Measurements from ENCODE around the gene SLC9A9.

SLC9A9 gene

DNA sequence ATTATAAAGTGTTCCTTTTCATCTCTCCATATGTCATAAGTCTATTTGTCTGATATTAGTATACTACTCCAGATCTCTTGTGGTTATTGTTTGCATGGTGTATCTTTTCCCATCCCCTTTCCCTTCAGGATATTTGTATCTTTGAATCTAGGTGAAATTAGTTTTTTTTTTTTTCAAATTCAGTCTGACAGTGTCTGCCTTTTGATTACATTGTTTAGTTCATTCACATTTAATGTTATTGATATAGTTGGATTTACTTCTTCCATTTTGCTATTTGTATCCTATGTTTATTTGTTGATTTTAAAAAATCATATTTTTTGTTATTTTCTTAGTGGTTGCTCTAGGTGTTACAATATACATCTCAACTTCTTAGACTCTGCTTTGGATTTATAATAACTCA, 445.7 kb downstream of the SLC9A9 start:
- Histone ChIP-seq H3K27ac (ENCODE audit: insufficient read depth in 1 of 2, low read depth in 1 of 2, low read length in 2 of 2, poor library complexity in 1 of 2, severe bottlenecking in 2 of 2) (no peak overlapping the region), H3K27me3 (replicated peaks in 2 of 5; ENCODE audit: control insufficient read depth in 4 of 5, insufficient read depth in 5 of 5, low read length in 4 of 5) (no peaks in the 10 kb centered on the region), H3K4me1 (ENCODE audit: control extremely low read depth in 1 of 4, control insufficient read depth in 4 of 4, insufficient read depth in 4 of 4, low read length in 3 of 4) (no peaks in the 10 kb centered on the region), H3K36me3 (ENCODE audit: control insufficient read depth in 4 of 4, insufficient read depth in 4 of 4, low read length in 3 of 4) (no peaks in the 10 kb centered on the region), H3K9me3 (ENCODE audit: control extremely low read depth in 1 of 5, control insufficient read depth in 4 of 5, insufficient read depth in 2 of 5, low read depth in 1 of 5, low read length in 4 of 5) (no peaks in the 10 kb centered on the region), H3K4me3 (ENCODE audit: control insufficient read depth in 1 of 7, extremely low read depth in 1 of 7, insufficient read depth in 4 of 7, low read depth in 2 of 7, low read length in 6 of 7) (no peak overlapping the region)
- DNase-seq: no peak
- CTCF ChIA-PET: no interaction called here
- POLR2A ChIA-PET: interaction anchor here (0.5 kb wide), 1 partner anchor 66 kb away, joined by 4 read pairs; no protein-coding TSS in a partner anchor

DNA sequence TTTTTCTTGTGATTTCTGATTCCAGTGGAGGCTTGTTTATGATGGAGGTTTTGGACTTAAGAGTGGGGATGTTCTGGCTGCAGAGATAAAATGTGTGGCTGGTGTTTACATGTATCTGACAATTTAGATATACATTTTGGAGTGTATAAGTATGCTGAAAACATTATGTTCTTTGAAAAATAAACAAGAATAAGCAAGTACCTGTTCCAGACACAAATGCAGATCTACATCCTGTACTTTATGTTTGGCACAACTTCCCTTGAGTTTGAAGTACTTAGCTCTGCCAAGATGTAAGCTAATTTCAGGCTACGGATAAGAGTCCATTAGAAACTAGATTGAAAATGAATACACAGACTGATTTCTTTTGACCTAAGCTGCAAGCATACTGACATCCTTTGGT, 451.5 kb downstream of the SLC9A9 start:
- H3K4me3 ChIP-seq (ENCODE audit: control insufficient read depth in 1 of 7, extremely low read depth in 1 of 7, insufficient read depth in 4 of 7, low read depth in 2 of 7, low read length in 6 of 7): no peak overlapping the region
- H3K4me1 ChIP-seq (ENCODE audit: control extremely low read depth in 1 of 4, control insufficient read depth in 4 of 4, insufficient read depth in 4 of 4, low read length in 3 of 4): no peaks in the 10 kb centered on the region
- peaks cover 0 to 3% (median 0%) of the 10 kb centered on the region in 5 experiments for H3K9me3 ChIP-seq (ENCODE audit: control extremely low read depth in 1 of 5, control insufficient read depth in 4 of 5, insufficient read depth in 2 of 5, low read depth in 1 of 5, low read length in 4 of 5)
- POLR2A ChIA-PET: no interaction called here
- no peaks in the 10 kb centered on the region for H3K27me3 ChIP-seq (replicated peaks in 2 of 5; ENCODE audit: control insufficient read depth in 4 of 5, insufficient read depth in 5 of 5, low read length in 4 of 5)
- H3K36me3 ChIP-seq (ENCODE audit: control insufficient read depth in 4 of 4, insufficient read depth in 4 of 4, low read length in 3 of 4): no peaks in the 10 kb centered on the region
- WGBS (ENCODE audit: insufficient coverage): 100% methylated on average over 1 of the region's 1 CpG
- DNase-seq: no peak
- CTCF ChIA-PET: no interaction called here
- H3K27ac ChIP-seq (ENCODE audit: insufficient read depth in 1 of 2, low read depth in 1 of 2, low read length in 2 of 2, poor library complexity in 1 of 2, severe bottlenecking in 2 of 2): no peak overlapping the region

DNA sequence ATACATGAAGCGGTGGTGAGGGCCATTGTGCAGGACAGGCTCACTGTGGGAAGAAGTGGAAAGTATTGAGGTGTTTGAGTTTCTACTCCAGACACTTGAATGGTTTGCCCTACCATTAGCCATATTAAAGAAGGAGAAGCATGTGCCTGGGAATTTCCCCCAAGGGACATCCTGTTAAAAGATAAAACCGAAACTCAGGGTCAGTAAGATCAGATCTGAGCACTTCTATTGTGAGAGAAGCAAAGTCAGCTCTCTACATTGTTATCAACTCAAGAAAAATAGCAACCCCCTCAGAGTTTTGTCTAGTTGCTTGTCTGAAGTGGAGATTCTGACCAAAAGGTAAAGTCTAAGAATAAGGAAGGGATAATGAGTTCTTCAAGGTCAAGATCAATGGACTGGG, 458.9 kb downstream of the SLC9A9 start:
- H3K27me3 ChIP-seq (replicated peaks in 2 of 5; ENCODE audit: control insufficient read depth in 4 of 5, insufficient read depth in 5 of 5, low read length in 4 of 5): no peaks in the 10 kb centered on the region
- no peak overlapping the region for H3K4me3 ChIP-seq (ENCODE audit: control insufficient read depth in 1 of 7, extremely low read depth in 1 of 7, insufficient read depth in 4 of 7, low read depth in 2 of 7, low read length in 6 of 7)
- no peaks in the 10 kb centered on the region for H3K4me1 ChIP-seq (ENCODE audit: control extremely low read depth in 1 of 4, control insufficient read depth in 4 of 4, insufficient read depth in 4 of 4, low read length in 3 of 4)
- POLR2A ChIA-PET: interaction anchor here (0.7 kb wide), 1 partner anchor 215 kb away, joined by 3 read pairs; no protein-coding TSS in a partner anchor
- H3K36me3 ChIP-seq (ENCODE audit: control insufficient read depth in 4 of 4, insufficient read depth in 4 of 4, low read length in 3 of 4): no peaks in the 10 kb centered on the region
- no peak overlapping the region for H3K27ac ChIP-seq (ENCODE audit: insufficient read depth in 1 of 2, low read depth in 1 of 2, low read length in 2 of 2, poor library complexity in 1 of 2, severe bottlenecking in 2 of 2)
- CTCF ChIA-PET: no interaction called here
- no peak for DNase-seq
- WGBS (ENCODE audit: insufficient coverage): 100% methylated on average over 2 of the region's 2 CpGs
- H3K9me3 ChIP-seq (ENCODE audit: control extremely low read depth in 1 of 5, control insufficient read depth in 4 of 5, insufficient read depth in 2 of 5, low read depth in 1 of 5, low read length in 4 of 5): peaks cover 0 to 5% (median 3%) of the 10 kb centered on the region in 5 experiments

DNA sequence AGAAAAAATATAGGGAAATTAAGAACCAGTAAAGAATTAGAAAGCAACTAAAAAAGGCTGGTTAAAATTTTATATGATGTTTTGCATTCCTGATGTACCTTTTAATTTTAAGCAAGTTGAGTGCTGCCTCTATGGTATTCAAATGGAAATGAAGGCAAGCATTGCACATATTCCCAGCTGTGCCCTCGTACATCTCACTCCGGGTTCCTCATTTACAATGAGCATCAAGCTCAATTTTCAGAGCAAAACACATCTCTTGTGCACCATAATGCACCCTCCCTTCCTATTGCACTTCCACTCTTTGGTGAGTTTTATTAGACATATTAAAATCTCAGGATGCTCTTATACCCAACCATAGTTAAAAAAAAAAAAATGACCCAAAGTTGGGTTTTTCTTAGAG, 460.8 kb downstream of the SLC9A9 start:
- no peaks in the 10 kb centered on the region for H3K36me3 ChIP-seq (ENCODE audit: control insufficient read depth in 4 of 4, insufficient read depth in 4 of 4, low read length in 3 of 4)
- no peak overlapping the region for H3K27ac ChIP-seq (ENCODE audit: insufficient read depth in 1 of 2, low read depth in 1 of 2, low read length in 2 of 2, poor library complexity in 1 of 2, severe bottlenecking in 2 of 2)
- no peaks in the 10 kb centered on the region for H3K4me1 ChIP-seq (ENCODE audit: control extremely low read depth in 1 of 4, control insufficient read depth in 4 of 4, insufficient read depth in 4 of 4, low read length in 3 of 4)
- DNase-seq: no peak
- CTCF ChIA-PET: no interaction called here
- H3K27me3 ChIP-seq (replicated peaks in 2 of 5; ENCODE audit: control insufficient read depth in 4 of 5, insufficient read depth in 5 of 5, low read length in 4 of 5): no peaks in the 10 kb centered on the region
- H3K4me3 ChIP-seq (ENCODE audit: control insufficient read depth in 1 of 7, extremely low read depth in 1 of 7, insufficient read depth in 4 of 7, low read depth in 2 of 7, low read length in 6 of 7): no peak overlapping the region
- peaks cover 0 to 5% (median 3%) of the 10 kb centered on the region in 5 experiments for H3K9me3 ChIP-seq (ENCODE audit: control extremely low read depth in 1 of 5, control insufficient read depth in 4 of 5, insufficient read depth in 2 of 5, low read depth in 1 of 5, low read length in 4 of 5)
- 95% methylated on average over 2 of the region's 2 CpGs for WGBS (ENCODE audit: insufficient coverage)
- POLR2A ChIA-PET: no interaction called here

DNA sequence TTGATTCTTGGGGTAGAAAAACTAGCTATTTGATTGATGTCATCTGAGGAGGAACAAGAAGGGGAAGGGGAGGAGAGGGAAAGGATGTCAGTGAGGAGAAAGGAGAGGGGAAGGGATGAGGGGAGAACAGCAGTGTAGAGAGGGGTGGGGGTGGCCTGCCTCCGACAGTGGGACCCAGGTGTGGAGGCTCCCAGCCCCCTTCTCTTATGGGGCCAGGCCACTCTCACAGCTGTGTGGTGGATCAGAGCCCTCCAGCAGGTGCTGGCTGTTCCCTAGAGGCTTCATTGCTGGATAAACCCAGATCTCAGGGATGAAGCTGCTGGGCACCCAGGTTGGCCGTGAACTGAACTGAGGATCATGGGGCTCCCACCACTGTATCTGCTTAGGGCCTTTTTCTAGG, 464.2 kb downstream of the SLC9A9 start:
- Histone ChIP-seq H3K9me3 (ENCODE audit: control extremely low read depth in 1 of 5, control insufficient read depth in 4 of 5, insufficient read depth in 2 of 5, low read depth in 1 of 5, low read length in 4 of 5) (peaks cover 0 to 3% (median 3%) of the 10 kb centered on the region in 5 experiments), H3K27ac (ENCODE audit: insufficient read depth in 1 of 2, low read depth in 1 of 2, low read length in 2 of 2, poor library complexity in 1 of 2, severe bottlenecking in 2 of 2) (no peak overlapping the region), H3K4me3 (ENCODE audit: control insufficient read depth in 1 of 7, extremely low read depth in 1 of 7, insufficient read depth in 4 of 7, low read depth in 2 of 7, low read length in 6 of 7) (no peak overlapping the region), H3K4me1 (ENCODE audit: control extremely low read depth in 1 of 4, control insufficient read depth in 4 of 4, insufficient read depth in 4 of 4, low read length in 3 of 4) (no peaks in the 10 kb centered on the region), H3K27me3 (replicated peaks in 2 of 5; ENCODE audit: control insufficient read depth in 4 of 5, insufficient read depth in 5 of 5, low read length in 4 of 5) (no peaks in the 10 kb centered on the region), H3K36me3 (ENCODE audit: control insufficient read depth in 4 of 4, insufficient read depth in 4 of 4, low read length in 3 of 4) (peaks cover 0 to 2% (median 0%) of the 10 kb centered on the region in 4 experiments)
- no peak for DNase-seq
- WGBS (ENCODE audit: insufficient coverage): 73% methylated on average over 2 of the region's 2 CpGs
- POLR2A ChIA-PET: no interaction called here
- CTCF ChIA-PET: no interaction called here

DNA sequence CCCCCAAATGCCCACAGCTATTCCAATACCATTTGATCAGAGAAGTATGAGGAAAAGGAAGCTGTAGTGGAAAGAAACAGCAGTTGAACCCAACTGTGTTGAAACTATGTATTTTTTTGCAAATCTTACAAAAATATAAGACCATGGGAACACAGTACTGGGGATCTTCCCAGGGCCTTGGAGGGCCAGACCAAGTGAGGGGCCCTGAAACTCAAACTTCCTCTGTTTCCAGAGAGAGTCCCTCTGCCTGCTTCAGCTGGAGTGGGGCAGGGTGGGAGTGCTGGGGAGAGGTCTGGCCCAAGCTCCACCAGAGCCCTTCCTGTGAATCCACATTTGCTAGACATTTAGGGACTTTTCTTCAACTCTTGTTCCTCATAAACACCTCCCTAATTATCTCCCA, 464.8 kb downstream of the SLC9A9 start:
- CTCF ChIA-PET: interaction anchor here (0.7 kb wide), 1 partner anchor 47 kb away, joined by 3 read pairs; no protein-coding TSS in a partner anchor
- no peaks in the 10 kb centered on the region for H3K27me3 ChIP-seq (replicated peaks in 2 of 5; ENCODE audit: control insufficient read depth in 4 of 5, insufficient read depth in 5 of 5, low read length in 4 of 5)
- no peaks in the 10 kb centered on the region for H3K4me1 ChIP-seq (ENCODE audit: control extremely low read depth in 1 of 4, control insufficient read depth in 4 of 4, insufficient read depth in 4 of 4, low read length in 3 of 4)
- H3K27ac ChIP-seq (ENCODE audit: insufficient read depth in 1 of 2, low read depth in 1 of 2, low read length in 2 of 2, poor library complexity in 1 of 2, severe bottlenecking in 2 of 2): no peak overlapping the region
- H3K9me3 ChIP-seq (ENCODE audit: control extremely low read depth in 1 of 5, control insufficient read depth in 4 of 5, insufficient read depth in 2 of 5, low read depth in 1 of 5, low read length in 4 of 5): peaks cover 0 to 3% (median 3%) of the 10 kb centered on the region in 5 experiments
- H3K36me3 ChIP-seq (ENCODE audit: control insufficient read depth in 4 of 4, insufficient read depth in 4 of 4, low read length in 3 of 4): peaks cover 0 to 2% (median 0%) of the 10 kb centered on the region in 4 experiments
- H3K4me3 ChIP-seq (ENCODE audit: control insufficient read depth in 1 of 7, extremely low read depth in 1 of 7, insufficient read depth in 4 of 7, low read depth in 2 of 7, low read length in 6 of 7): no peak overlapping the region
- no peak for DNase-seq
- POLR2A ChIA-PET: no interaction called here

DNA sequence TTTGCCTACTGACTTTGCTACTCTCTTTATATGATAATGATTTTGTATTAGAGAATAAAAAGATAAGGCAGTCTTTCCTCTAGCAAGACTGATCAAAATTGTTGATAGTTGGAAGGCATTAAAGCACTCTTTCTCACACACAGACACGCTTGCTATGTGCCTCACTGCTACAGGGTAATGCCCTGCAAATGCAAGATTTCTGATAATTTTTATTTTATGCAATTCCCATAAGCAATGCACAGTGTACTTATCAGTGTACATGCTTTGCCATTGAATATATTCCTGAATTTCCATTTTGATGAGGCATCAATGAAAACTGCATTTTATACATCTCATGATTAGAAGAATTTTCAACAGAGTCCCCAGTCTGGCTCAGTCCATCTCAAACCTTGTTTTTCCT, 465.5 kb downstream of the SLC9A9 start:
- Histone ChIP-seq H3K4me3 (ENCODE audit: control insufficient read depth in 1 of 7, extremely low read depth in 1 of 7, insufficient read depth in 4 of 7, low read depth in 2 of 7, low read length in 6 of 7) (no peak overlapping the region), H3K27ac (ENCODE audit: insufficient read depth in 1 of 2, low read depth in 1 of 2, low read length in 2 of 2, poor library complexity in 1 of 2, severe bottlenecking in 2 of 2) (no peak overlapping the region), H3K9me3 (ENCODE audit: control extremely low read depth in 1 of 5, control insufficient read depth in 4 of 5, insufficient read depth in 2 of 5, low read depth in 1 of 5, low read length in 4 of 5) (peaks cover 0 to 3% (median 3%) of the 10 kb centered on the region in 5 experiments), H3K4me1 (ENCODE audit: control extremely low read depth in 1 of 4, control insufficient read depth in 4 of 4, insufficient read depth in 4 of 4, low read length in 3 of 4) (no peaks in the 10 kb centered on the region), H3K27me3 (replicated peaks in 2 of 5; ENCODE audit: control insufficient read depth in 4 of 5, insufficient read depth in 5 of 5, low read length in 4 of 5) (no peaks in the 10 kb centered on the region), H3K36me3 (ENCODE audit: control insufficient read depth in 4 of 4, insufficient read depth in 4 of 4, low read length in 3 of 4) (peaks cover 0 to 2% (median 0%) of the 10 kb centered on the region in 4 experiments)
- POLR2A ChIA-PET: no interaction called here
- no peak for DNase-seq
- 100% methylated on average over 1 of the region's 1 CpG for WGBS (ENCODE audit: insufficient coverage)
- CTCF ChIA-PET: no interaction called here

All from common myeloid progenitor, CD34-positive (primary cell).